ENCODE measurements around the gene CNN2.

DNA sequence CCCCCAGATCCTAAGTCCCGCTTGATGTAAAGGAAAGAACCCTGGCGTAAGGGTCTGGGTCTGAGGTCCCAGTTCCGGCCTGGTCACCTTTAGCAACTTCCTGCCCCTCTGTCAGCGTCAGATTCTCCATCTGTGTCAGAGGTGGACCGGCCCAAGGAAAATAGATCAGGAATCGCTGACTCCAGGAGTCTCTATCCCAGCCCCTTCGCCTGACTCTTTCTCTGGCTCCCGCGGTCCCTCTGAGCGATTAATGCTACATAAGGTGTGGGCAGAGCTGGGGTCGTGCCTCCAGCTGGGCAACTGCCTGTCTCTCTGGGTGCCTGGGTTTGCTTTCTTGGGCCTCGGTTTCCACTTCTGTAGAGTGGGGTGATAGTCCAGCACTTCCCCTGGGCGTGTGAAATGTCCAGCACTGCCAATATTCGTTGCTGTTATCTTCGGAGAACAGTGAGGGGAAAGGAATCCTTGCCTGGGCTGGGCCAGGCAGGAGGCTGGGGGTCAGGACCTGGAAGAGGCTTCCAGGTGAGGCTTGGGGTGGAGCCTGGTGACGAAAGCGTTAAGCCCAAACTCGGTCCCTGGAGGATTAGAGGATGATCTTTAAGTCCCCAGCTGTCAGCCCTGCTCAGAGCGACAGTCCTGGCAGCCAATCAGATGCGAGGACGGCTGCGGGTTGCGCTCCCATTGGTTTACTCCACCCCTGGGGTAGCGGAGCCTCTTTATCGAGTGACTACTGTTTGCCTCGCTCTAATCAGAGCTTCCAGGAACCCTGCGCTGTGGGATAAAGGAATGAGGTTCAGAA, 14.3 kb downstream of the CNN2 start:
- TF ChIP-seq POLR2AphosphoS5 (IDR thresholded peaks at IDR 0.05; ENCODE audit: low read depth) (no peak), GABPA (IDR thresholded peaks at IDR 0.05; ENCODE audit: low read depth) (no peak), SPI1 (IDR thresholded peaks at IDR 0.05; ENCODE audit: borderline replicate concordance, low read depth) (no peak)
- TF ChIP-seq, protein P1, sequence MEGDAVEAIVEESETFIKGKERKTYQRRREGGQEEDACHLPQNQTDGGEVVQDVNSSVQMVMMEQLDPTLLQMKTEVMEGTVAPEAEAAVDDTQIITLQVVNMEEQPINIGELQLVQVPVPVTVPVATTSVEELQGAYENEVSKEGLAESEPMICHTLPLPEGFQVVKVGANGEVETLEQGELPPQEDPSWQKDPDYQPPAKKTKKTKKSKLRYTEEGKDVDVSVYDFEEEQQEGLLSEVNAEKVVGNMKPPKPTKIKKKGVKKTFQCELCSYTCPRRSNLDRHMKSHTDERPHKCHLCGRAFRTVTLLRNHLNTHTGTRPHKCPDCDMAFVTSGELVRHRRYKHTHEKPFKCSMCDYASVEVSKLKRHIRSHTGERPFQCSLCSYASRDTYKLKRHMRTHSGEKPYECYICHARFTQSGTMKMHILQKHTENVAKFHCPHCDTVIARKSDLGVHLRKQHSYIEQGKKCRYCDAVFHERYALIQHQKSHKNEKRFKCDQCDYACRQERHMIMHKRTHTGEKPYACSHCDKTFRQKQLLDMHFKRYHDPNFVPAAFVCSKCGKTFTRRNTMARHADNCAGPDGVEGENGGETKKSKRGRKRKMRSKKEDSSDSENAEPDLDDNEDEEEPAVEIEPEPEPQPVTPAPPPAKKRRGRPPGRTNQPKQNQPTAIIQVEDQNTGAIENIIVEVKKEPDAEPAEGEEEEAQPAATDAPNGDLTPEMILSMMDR (IDR thresholded peaks at IDR 0.05; ENCODE audit: insufficient read depth, low read length) = no peak
- TF ChIP-seq, protein P2, sequence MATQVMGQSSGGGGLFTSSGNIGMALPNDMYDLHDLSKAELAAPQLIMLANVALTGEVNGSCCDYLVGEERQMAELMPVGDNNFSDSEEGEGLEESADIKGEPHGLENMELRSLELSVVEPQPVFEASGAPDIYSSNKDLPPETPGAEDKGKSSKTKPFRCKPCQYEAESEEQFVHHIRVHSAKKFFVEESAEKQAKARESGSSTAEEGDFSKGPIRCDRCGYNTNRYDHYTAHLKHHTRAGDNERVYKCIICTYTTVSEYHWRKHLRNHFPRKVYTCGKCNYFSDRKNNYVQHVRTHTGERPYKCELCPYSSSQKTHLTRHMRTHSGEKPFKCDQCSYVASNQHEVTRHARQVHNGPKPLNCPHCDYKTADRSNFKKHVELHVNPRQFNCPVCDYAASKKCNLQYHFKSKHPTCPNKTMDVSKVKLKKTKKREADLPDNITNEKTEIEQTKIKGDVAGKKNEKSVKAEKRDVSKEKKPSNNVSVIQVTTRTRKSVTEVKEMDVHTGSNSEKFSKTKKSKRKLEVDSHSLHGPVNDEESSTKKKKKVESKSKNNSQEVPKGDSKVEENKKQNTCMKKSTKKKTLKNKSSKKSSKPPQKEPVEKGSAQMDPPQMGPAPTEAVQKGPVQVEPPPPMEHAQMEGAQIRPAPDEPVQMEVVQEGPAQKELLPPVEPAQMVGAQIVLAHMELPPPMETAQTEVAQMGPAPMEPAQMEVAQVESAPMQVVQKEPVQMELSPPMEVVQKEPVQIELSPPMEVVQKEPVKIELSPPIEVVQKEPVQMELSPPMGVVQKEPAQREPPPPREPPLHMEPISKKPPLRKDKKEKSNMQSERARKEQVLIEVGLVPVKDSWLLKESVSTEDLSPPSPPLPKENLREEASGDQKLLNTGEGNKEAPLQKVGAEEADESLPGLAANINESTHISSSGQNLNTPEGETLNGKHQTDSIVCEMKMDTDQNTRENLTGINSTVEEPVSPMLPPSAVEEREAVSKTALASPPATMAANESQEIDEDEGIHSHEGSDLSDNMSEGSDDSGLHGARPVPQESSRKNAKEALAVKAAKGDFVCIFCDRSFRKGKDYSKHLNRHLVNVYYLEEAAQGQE (IDR thresholded peaks at IDR 0.05; ENCODE audit: insufficient replicate concordance, low read depth) = no peak

All from HL-60 (cell line).